GM19467 (cell line): ENCODE measurements around the gene MYO16.

Experiments
- ATAC-seq: cut with Tn5 transposase; IDR thresholded peaks from one replicate; pipeline ENCODE4 v1.9.1; 2021; ENCODE audit warnings: mild to moderate bottlenecking, moderate library complexity; ENCODE audit not compliant: unreplicated experiment

MYO16 gene

GRCh38 chr13:108662528-108662927, 33.1 kb downstream of the MYO16 start:
- ATAC-seq, result no peak

GRCh38 chr13:108663710-108664109, 34.3 kb downstream of the MYO16 start:
- ATAC-seq, result no peak

- no peak for ATAC-seq
Observed at GRCh38 chr13:108667205-108667604, 37.8 kb downstream of the MYO16 start.

DNA sequence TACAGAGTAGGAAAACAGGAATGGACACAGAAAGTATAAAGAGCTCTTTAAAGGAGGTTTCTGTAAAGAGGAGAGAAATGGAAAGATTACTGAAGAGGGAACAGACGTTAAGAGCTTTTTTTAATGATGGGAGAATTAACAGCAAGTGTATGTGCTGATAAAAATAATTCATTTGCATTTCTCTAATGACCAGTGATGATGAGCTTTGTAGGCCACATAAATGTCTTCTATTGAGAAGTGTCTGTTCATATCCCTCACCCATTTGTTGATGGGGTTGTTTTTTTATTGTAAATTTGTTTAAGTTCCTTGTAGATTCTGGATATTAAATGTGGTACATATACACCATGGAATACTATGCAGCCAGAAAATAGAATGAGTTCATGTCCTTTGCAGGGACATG, 40.0 kb downstream of the MYO16 start:
- no peak for ATAC-seq

DNA sequence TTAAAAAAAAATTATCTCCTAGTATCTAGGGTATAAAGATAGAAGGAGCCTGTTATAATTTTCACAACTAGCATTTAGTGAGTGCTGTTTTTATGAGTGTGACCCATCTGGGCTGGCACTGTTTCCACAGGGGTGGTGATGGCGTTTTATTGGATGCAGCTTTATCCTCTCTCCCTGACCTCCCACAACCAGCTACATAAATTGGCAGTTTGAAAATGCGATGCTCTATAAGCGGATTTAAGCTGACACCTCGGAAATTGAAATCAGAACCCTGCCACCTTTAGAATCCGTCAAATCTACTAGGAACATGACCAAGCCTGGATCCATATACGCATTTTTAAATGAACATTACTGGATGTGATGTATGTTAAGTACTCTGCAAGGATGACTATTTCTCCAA, 44.9 kb downstream of the MYO16 start:
- ATAC-seq, result no peak

GRCh38 chr13:108674771-108675170, 45.4 kb downstream of the MYO16 start:
- no peak for ATAC-seq

DNA sequence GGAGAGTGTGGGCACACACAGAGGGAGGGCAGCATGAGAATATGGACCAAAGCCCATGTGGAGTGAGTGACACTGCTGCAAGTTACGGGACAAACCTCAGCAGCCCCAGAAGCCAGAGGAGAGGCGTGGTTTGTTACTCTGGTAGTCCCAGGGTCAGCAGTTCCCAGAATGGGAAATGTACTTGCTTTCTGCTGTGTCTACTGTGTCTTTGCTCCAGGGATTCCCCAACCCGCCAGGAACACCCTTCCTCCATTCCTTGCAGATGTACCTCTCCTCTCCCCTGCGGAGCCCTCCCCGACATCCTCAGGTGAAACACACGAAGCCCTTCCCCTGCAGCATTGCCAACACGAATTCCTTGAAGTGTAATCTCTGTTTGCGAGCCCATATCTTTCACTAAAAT, 47.2 kb downstream of the MYO16 start:
- ATAC-seq, result no peak

DNA sequence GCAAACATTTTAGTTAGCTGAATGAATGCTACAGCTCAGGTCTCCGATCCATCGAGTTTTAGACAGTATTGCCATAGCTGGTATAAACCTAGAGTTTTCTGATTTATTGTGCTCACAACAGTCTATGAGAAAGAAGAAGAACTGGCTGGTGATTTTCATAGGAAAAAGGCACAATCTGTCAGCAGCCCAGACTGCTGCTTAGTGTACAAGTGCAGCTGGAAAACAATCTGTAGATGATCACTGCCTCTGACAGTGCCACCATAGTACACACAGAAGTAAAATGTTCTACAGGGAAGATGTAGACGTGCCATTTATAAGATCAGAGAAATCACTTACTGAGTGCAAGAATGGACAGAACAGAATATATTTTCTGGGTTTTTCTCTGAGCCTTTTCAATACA, 48.4 kb downstream of the MYO16 start:
- no peak for ATAC-seq

- no peak for ATAC-seq
Observed at GRCh38 chr13:108680011-108680410, 50.6 kb downstream of the MYO16 start.

DNA sequence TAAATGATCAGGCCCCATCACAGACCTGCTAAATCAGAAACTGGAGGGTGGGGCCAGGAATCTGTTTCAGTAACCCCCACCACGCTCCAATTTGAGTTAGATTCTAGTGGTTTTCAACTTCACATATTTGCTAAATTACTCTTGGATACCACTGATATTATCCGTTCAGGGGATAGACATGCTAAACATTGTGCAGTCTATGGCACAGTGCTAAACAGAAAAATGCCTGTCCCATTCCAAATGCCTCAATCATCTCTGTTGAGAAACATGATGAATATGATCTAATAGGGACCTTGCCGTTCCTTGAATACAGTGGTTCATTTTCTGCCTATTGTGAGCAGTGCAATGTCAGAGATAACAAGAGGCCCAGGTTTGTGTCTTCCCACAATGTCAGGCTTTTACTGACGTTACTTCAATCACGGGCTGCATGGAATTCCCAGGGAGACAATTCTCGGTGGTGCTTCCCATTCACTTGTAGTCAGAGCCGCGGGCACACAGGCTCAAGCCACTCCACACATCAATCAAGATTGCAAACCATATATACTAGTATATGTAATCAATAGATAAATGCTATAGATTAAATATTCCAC, 52.7 kb downstream of the MYO16 start:
- no peak for ATAC-seq

- ATAC-seq, result no peak
Observed at GRCh38 chr13:108682714-108683113, 53.3 kb downstream of the MYO16 start.

- no peak for ATAC-seq
Observed at GRCh38 chr13:108686027-108686426, 56.6 kb downstream of the MYO16 start.

DNA sequence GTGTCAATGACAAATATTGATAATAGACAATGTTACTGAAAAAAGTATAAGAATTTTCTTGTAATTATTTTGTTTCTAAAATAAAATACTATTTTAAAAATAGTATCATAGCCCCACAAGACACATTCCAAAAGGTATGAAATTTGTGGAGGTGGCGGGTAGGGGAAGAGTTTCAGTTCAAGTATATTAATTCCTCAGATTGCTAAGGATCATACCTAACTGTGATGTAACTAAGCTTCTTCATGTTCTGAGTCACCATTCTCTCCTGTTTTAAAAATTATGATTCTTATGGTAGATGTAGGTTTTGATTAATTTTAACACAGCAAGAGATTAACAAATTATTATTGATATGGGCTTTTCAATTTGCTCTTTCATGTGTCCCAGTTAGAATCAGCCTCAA, 61.3 kb downstream of the MYO16 start:
- ATAC-seq, result no peak

DNA sequence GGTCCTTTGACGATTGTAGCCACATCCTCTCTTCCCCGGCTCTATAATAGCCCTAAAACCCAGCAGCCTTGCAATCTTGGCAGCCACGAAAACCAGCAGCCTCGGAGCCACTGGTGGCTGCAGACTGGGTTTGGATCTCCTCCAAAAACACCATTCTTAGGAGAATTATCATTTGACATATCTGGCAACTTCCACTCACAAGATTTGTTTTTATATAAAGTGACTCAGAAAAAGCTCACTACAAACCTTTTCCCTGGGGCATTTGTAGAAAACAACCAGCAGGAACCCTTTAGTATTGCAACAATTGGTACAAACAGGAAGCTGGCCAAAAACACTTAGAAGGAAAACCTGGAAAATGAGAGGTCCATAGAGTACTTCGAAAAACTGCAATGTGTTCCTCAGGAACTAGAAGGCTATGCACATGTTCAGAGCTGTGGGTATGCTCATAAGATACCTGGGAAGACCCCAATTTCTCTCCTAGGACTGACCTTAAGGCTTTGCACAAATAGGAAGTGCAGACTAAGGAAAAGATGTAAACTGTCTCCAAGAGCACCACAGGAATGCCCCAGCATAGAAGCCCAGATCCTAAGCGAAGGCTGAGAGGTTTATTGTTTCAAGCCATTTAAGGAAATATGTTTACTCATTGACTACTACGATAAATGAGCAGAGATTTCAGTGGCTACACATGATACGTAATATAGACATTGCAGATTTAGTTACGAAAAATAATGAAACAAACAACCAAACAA, 71.2 kb downstream of the MYO16 start:
- no peak for ATAC-seq

- no peak for ATAC-seq
Observed at GRCh38 chr13:108702171-108702570, 72.8 kb downstream of the MYO16 start.

DNA sequence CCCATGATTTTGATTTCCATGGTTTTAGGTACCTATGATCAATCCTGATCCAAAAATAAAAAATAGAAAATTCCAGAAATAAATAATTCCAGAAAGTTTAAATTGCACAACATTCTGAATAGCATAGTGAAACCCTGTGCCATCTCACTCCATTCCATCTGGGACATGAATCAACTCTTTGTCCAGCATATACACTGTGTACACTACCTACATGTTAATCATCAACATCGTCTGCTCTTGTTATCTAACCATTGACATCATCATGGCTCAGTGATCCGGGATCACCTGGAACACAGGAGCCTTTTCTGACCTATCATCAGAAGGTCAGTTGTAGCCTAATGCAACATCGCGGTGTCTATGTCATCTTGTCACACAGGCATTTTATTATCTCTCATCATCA, 75.6 kb downstream of the MYO16 start:
- no peak for ATAC-seq

GRCh38 chr13:108707584-108707983, 78.2 kb downstream of the MYO16 start:
- ATAC-seq, result no peak

DNA sequence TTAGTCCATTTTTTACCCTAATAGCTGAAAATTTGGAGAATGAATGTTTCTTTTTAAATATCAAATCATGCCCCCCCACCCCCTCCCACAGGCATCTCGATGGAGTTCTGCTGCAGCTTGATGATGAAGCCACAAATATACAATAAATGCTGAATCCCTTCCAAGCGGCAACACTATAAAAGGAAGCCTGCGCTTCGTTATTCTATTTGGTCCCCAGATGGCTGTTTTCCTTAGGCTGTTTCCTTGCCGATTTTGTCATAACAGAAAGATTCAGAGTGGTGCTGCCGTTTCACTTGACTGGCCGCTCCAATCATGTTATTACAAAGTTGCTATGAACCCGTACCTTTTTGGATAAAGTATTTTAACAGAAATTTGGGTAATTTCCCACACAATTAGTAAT, 79.5 kb downstream of the MYO16 start:
- no peak for ATAC-seq

- ATAC-seq, result no peak
Observed at GRCh38 chr13:108711386-108711785, 82.0 kb downstream of the MYO16 start.

DNA sequence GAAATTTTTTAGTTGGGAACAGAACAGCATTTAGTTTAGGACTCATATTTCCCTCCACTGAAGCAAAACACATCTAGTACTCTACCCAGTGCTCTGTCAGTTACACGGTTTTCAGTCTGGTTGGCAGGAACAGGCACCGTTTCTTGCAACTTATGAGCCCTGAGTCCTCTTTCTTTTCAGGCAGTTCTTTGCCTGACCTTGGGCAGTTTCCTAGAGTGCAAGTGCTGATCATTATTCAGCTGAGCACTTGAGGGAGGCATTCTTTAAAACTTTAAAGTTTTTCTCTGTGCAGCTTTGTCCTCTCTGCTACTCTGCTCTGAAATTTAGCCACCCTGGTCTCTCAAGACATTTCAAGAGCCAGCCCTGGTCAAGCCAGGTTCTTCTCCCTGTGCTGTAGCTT, 96.1 kb downstream of the MYO16 start:
- no peak for ATAC-seq

DNA sequence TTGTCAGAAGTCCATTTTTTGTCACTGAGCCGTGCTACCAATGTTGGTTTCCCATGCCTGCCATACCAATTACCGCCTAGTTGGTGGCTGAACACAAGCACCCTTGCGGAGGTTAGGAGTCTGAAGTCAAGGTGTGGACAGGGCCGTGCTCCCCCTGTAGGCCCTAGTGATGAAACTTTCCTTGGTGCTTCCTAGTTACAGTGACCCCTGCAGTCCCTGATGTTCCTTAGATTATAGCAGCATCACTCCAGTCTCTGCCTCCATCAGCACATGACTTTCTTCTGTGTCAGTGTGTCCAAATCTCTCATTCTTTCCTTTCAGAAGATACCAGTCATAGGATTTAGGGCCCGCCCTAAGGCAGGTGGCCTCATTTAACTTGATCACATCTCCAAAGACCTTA, 99.0 kb downstream of the MYO16 start:
- no peak for ATAC-seq

- ATAC-seq, result no peak
Observed at GRCh38 chr13:108733022-108733560, 103.7 kb downstream of the MYO16 start.

DNA sequence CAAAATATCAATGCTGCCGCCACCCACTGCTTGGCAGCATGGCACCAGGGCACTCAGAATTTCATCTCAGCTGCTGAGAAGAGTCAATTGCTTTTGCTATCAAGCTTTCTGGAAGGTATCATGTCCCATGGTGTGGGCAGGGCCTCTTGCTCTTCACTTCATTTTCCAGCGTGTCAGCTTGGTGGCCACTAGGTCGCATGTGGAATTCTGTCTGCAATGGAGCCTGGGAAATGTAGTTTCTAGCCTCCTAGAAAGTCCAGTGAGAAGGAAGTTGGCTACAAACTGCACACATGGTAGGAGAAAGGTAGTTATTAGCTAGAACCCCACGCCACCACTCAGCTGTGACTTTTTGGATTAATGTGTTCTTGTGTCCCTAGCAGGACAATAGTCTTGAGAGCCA, 105.3 kb downstream of the MYO16 start:
- ATAC-seq, result no peak
